B cell (primary cell): ENCODE measurements around the gene GNS. TPM values are rescaled to one million over a fixed set of nuclear protein-coding genes. Genes with fewer than 3 reads are reported as not detected.

Experiments used
- ATAC-seq: fragments of 200-7000 bp; cut with Tn5 transposase; one replicate; pipeline ENCODE4 v1.10.0; 2021; ENCODE audit warnings: low read depth, mild to moderate bottlenecking, moderate number of reproducible peaks, moderate library complexity
- CTCF ChIA-PET: fragments of 350-600 bp; sonication (Branson Sonifier 250); formaldehyde crosslinking; loops from one replicate; lab custom pipeline; 2021; ENCODE audit warnings: antibody characterized with exemption, inconsistent platforms; lab: Charles Lee
- POLR2A ChIA-PET: fragments of 350-600 bp; sonication (Branson Sonifier 250); formaldehyde crosslinking; loops from one replicate; lab custom pipeline; 2021; ENCODE audit warnings: antibody characterized with exemption; lab: Charles Lee
- DNase-seq: peaks from one replicate; pipeline ENCODE4 v3.0.0; 2013
- H2AFZ ChIP-seq: 2 replicates; pipeline ENCODE4 v1.6.1; 2012; ENCODE audit warnings: mild to moderate bottlenecking, low read depth, low read length; ENCODE audit not compliant: insufficient read depth, poor library complexity, severe bottlenecking
- H3K27ac ChIP-seq, 2 donors: 1 replicate in 1 of 2; 2 replicates in 1 of 2; pipeline ENCODE4 v1.5.1; 2012 to 2013; ENCODE audit warnings: low read length in 2 of 2, mild to moderate bottlenecking in 2 of 2, moderate library complexity in 1 of 2
- H3K27me3 ChIP-seq, 4 experiments: fragments of 200-600 bp in 1 of 4; sonication (generic) in 1 of 4; replicated peaks in 1 of 4; 1 replicate in 2 of 4; 2 replicates in 2 of 4; pipeline versions ENCODE4 v1.6.1 to v1.7.0; 2013 to 2016; ENCODE audit warnings: low read length in 3 of 4, mild to moderate bottlenecking in 2 of 4, mixed read lengths in 1 of 4, moderate library complexity in 1 of 4; ENCODE audit not compliant: insufficient read depth in 4 of 4, control insufficient read depth in 3 of 4; ENCODE audit errors: control extremely low read depth in 1 of 4
- H3K36me3 ChIP-seq, 2 experiments: replicated peaks in 1 of 2; 1 replicate in 1 of 2; 2 replicates in 1 of 2; pipeline versions ENCODE4 v1.6.1 to v1.7.1; 2013; ENCODE audit warnings: low read length in 1 of 2; ENCODE audit not compliant: insufficient read depth in 2 of 2, control insufficient read depth in 1 of 2; ENCODE audit errors: control extremely low read depth in 1 of 2, extremely low read depth in 1 of 2
- H3K4me1 ChIP-seq, 2 donors: fragments of 200-600 bp in 1 of 2; sonication (generic) in 1 of 2; 1 replicate in 1 of 2; 2 replicates in 1 of 2; pipeline versions ENCODE4 v1.5.1 to v1.6.1; 2013 to 2017; ENCODE audit warnings: low read length in 2 of 2; ENCODE audit not compliant: control insufficient read depth in 2 of 2, insufficient read depth in 2 of 2
- H3K4me2 ChIP-seq: replicated peaks from 2 replicates; pipeline ENCODE3; 2012; ENCODE audit warnings: mild to moderate bottlenecking, low read depth, low read length; ENCODE audit not compliant: poor library complexity, severe bottlenecking
- H3K4me3 ChIP-seq, 5 experiments: fragments of 200-600 bp in 1 of 5; sonication (generic) in 1 of 5; 1 replicate in 3 of 5; 2 replicates in 2 of 5; pipeline versions ENCODE4 v1.5.1 to v1.7.0; 2011 to 2016; ENCODE audit warnings: low read length in 4 of 5, mild to moderate bottlenecking in 4 of 5, low read depth in 2 of 5, control low read depth in 1 of 5, moderate library complexity in 1 of 5; ENCODE audit not compliant: insufficient read depth in 1 of 5; ENCODE audit errors: control extremely low read depth in 1 of 5, extremely low read depth in 1 of 5
- H3K79me2 ChIP-seq: fragments of 200-600 bp; sonication (generic); one replicate; pipeline ENCODE4 v1.6.0; 2016; ENCODE audit warnings: low read length; ENCODE audit not compliant: control insufficient read depth, insufficient read depth
- H3K9ac ChIP-seq: fragments of 200-600 bp; sonication (generic); 2 replicates; pipeline ENCODE4 v1.6.1; 2017; ENCODE audit warnings: mild to moderate bottlenecking, low read length, moderate library complexity
- H3K9me3 ChIP-seq, 3 donors: one replicate each; pipeline versions ENCODE4 v1.6.1 to v1.7.1; 2013; ENCODE audit warnings: low read length in 2 of 3; ENCODE audit not compliant: control insufficient read depth in 2 of 3, insufficient read depth in 1 of 3; ENCODE audit errors: control extremely low read depth in 1 of 3
- H4K20me1 ChIP-seq: 2 replicates; pipeline ENCODE4 v1.6.0; 2012; ENCODE audit warnings: mild to moderate bottlenecking, low read length; ENCODE audit not compliant: insufficient read depth, control insufficient read depth, poor library complexity, severe bottlenecking
- H3K27ac Mint-ChIP-seq: one replicate; pipeline ENCODE4 v1.8.0; 2021; ENCODE audit warnings: mixed read lengths
- H3K27me3 Mint-ChIP-seq: one replicate; pipeline ENCODE4 v1.8.0; 2021; ENCODE audit warnings: mixed read lengths
- H3K4me1 Mint-ChIP-seq: one replicate; pipeline ENCODE4 v1.8.0; 2021; ENCODE audit warnings: mixed read lengths
- H3K4me3 Mint-ChIP-seq: one replicate; pipeline ENCODE4 v1.8.0; 2021; ENCODE audit warnings: mixed read lengths
- H3K9me3 Mint-ChIP-seq: one replicate; pipeline ENCODE4 v1.8.0; 2022; ENCODE audit warnings: mixed read lengths; ENCODE audit not compliant: insufficient read depth
- EZH2 ChIP-seq: IDR thresholded peaks from 2 replicates; pipeline ENCODE4 v1.6.1; 2012; ENCODE audit warnings: borderline replicate concordance, low read depth, mild to moderate bottlenecking, moderate library complexity, low read length; ENCODE audit not compliant: insufficient read depth, poor library complexity, severe bottlenecking
- WGBS: methylation state at CpG from one replicate; pipeline ENCODE4 v1.1.5; 2013; ENCODE audit warnings: missing lambda C conversion rate; ENCODE audit not compliant: insufficient coverage; 5-methylcytosine and 5-hydroxymethylcytosine counted together
- intact Hi-C: fragments of 100-400 bp; cut with micrococcal nuclease; formaldehyde crosslinking; loops from one replicate; pipeline ENCODE4 v1.10.0; 2022
- polyA plus RNA-seq: library from polyadenylated mRNA; depleted of rRNA; stranded (reverse); fragments of >200 nt; gene quantifications from 2 replicates; pipeline ENCODE4 v1.2.3, GENCODE V29; 2012
- total RNA-seq, 2 donors: library from RNA; stranded (reverse); fragments of 120-200 nt in 1 of 2; gene quantifications; 1 replicate in 1 of 2; 2 replicates in 1 of 2; pipeline versions ENCODE4 v1.2.3 to v1.2.4, GENCODE V29; 2013 to 2022
- TF ChIP-seq, protein P1 (sequence below): fragments of 200-600 bp; IDR thresholded peaks from one replicate; pipeline ENCODE4 v1.8.0; 2022; ENCODE audit warnings: antibody characterized with exemption, mild to moderate bottlenecking

The GNS gene
- total and polyA plus RNA-seq, 2 donors (not counting 1 experiment from before 2014, with no cell fraction given) = 7.0 to 26.7 TPM

DNA sequence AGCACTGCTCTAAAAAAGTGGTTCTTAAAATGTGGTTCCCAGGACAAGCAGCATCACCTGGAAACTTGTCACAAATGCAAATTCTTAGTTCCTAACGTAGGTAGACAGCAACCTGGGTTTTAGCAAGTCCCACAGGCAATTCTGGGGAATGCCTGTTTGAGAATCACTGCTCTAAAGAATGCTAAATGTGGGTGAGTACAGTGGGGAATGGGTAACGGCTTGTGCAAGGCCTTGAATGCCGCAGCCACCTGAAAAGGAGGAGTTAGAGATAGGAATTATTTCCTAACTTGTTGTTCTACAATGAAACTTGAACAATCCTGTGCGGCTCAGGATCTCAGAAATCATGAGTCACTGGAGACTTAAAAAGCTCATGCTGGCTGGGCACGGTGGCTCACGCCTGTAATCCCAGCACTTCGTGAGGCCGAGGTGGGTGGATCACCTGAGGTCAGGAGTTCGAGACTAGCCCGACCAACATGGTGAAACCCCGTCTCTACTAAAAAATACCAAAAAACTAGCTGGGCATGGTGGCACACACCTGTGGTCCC lies 34.9 kb downstream of the GNS start:
- TF ChIP-seq, protein P1, sequence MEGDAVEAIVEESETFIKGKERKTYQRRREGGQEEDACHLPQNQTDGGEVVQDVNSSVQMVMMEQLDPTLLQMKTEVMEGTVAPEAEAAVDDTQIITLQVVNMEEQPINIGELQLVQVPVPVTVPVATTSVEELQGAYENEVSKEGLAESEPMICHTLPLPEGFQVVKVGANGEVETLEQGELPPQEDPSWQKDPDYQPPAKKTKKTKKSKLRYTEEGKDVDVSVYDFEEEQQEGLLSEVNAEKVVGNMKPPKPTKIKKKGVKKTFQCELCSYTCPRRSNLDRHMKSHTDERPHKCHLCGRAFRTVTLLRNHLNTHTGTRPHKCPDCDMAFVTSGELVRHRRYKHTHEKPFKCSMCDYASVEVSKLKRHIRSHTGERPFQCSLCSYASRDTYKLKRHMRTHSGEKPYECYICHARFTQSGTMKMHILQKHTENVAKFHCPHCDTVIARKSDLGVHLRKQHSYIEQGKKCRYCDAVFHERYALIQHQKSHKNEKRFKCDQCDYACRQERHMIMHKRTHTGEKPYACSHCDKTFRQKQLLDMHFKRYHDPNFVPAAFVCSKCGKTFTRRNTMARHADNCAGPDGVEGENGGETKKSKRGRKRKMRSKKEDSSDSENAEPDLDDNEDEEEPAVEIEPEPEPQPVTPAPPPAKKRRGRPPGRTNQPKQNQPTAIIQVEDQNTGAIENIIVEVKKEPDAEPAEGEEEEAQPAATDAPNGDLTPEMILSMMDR = no peak
- no peak for TF ChIP-seq EZH2
- Mint-ChIP-seq H3K4me3 (no peak overlapping the region), H3K9me3 (no peaks in the 10 kb centered on the region), H3K27me3 (no peaks in the 10 kb centered on the region), H3K4me1 (no peaks in the 10 kb centered on the region), H3K27ac (no peak overlapping the region)
- no peaks in the 10 kb centered on the region for H3K9me3 ChIP-seq
- peaks cover 0 to 36% of the 10 kb centered on the region in 2 experiments for H3K36me3 ChIP-seq
- ATAC-seq = no peak
- no peaks in the 10 kb centered on the region for H4K20me1 ChIP-seq
- no peaks in the 10 kb centered on the region for H3K79me2 ChIP-seq
- POLR2A ChIA-PET = no interaction called here
- no peak for DNase-seq
- H3K27ac ChIP-seq = no peak overlapping the region
- no peak overlapping the region for H3K4me2 ChIP-seq
- no peak overlapping the region for H2AFZ ChIP-seq
- H3K4me3 ChIP-seq = no peak overlapping the region
- H3K9ac ChIP-seq = no peak overlapping the region
- no peaks in the 10 kb centered on the region for H3K4me1 ChIP-seq
- no peaks in the 10 kb centered on the region for H3K27me3 ChIP-seq
- CTCF ChIA-PET = interaction anchor here (1.3 kb wide), 1 partner anchor 27 kb away, joined by 4 read pairs; no protein-coding TSS in a partner anchor
- intact Hi-C loops = no loop called here
- 90% methylated on average over 9 of the region's 11 CpGs for WGBS

DNA sequence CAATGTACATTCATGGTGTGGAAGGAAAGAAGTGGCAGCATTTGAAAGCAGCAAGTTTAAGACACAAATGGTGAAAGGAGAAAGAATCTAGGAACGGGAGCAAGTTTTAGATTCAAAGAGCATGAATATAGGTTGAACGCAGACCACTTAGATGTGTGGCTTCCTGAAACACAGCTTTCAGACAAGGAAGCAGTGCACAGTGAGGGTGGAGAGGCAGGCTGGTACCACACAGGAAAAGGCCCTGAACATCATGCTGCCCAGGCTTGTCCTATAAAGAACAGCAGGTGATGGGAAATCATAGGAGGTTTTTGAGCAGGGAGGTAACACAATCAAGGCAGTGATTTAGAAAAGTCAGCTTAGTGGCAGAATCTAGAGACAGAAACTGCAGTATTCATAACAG lies 35.6 kb downstream of the GNS start:
- Histone ChIP-seq H3K9ac (no peak overlapping the region), H3K4me3 (no peak overlapping the region), H4K20me1 (no peaks in the 10 kb centered on the region), H3K9me3 (no peaks in the 10 kb centered on the region), H3K4me2 (no peak overlapping the region), H2AFZ (no peak overlapping the region), H3K36me3 (peaks cover 0 to 39% of the 10 kb centered on the region in 2 experiments), H3K27ac (no peak overlapping the region), H3K27me3 (no peaks in the 10 kb centered on the region), H3K79me2 (no peaks in the 10 kb centered on the region), H3K4me1 (no peaks in the 10 kb centered on the region)
- H3K4me1 Mint-ChIP-seq = no peaks in the 10 kb centered on the region
- WGBS = 96% methylated on average over 2 of the region's 2 CpGs
- H3K27ac Mint-ChIP-seq = no peak overlapping the region
- no peaks in the 10 kb centered on the region for H3K9me3 Mint-ChIP-seq
- no peak overlapping the region for H3K4me3 Mint-ChIP-seq
- CTCF ChIA-PET = interaction anchor here (0.7 to 1.3 kb wide), 3 partner anchors 26 to 174 kb away, joined by 3 to 4 read pairs (median 3); no protein-coding TSS in a partner anchor
- POLR2A ChIA-PET = no interaction called here
- DNase-seq (no peak), ATAC-seq (no peak)
- TF ChIP-seq EZH2 = no peak
- TF ChIP-seq, protein P1 = no peak
- intact Hi-C loops = no loop called here
- no peaks in the 10 kb centered on the region for H3K27me3 Mint-ChIP-seq
